GM23338 (cell line): ENCODE data around the gene IGFBP7. TPM values are rescaled to one million over a fixed set of nuclear protein-coding genes. Genes with fewer than 3 reads are reported as not detected.
"Not testable (repeated sequence)": the region's sequence is repeated elsewhere in the genome, so short reads cannot be mapped to it uniquely, and the experiment has no call there.

Experiments used
- ATAC-seq: fragments of 200-7000 bp; cut with Tn5 transposase; 3 replicates; pipeline ENCODE4 v1.9.1; 2020
- DNase-seq: peaks from one replicate; pipeline ENCODE4 v3.0.0-alpha.2; 2015; ENCODE audit warnings: low spot score
- H2AFZ ChIP-seq: fragments of 200-600 bp; sonication (generic); 2 replicates; pipeline ENCODE4 v1.8.0; 2016; ENCODE audit warnings: antibody characterized with exemption, mild to moderate bottlenecking, moderate library complexity
- H3F3A ChIP-seq: fragments of 200-600 bp; sonication (generic); replicated peaks from 2 replicates; pipeline ENCODE4 v1.8.0; 2017; ENCODE audit warnings: antibody characterized with exemption, mixed run types, low read depth
- H3K27ac ChIP-seq: fragments of 200-600 bp; sonication (generic); 2 replicates; pipeline ENCODE4 v1.6.1; 2016; ENCODE audit warnings: low read depth
- H3K27me3 ChIP-seq: fragments of 200-600 bp; sonication (generic); 2 replicates; pipeline ENCODE4 v1.8.0; 2016; ENCODE audit warnings: mild to moderate bottlenecking, mixed run types, moderate library complexity; ENCODE audit not compliant: insufficient read depth
- H3K36me3 ChIP-seq: fragments of 200-600 bp; sonication (generic); 2 replicates; pipeline ENCODE4 v1.8.0; 2016; ENCODE audit warnings: mild to moderate bottlenecking; ENCODE audit not compliant: insufficient read depth
- H3K4me1 ChIP-seq: fragments of 200-600 bp; sonication (generic); 2 replicates; pipeline ENCODE4 v1.8.0; 2016; ENCODE audit warnings: mild to moderate bottlenecking, moderate library complexity; ENCODE audit not compliant: insufficient read depth
- H3K4me2 ChIP-seq: fragments of 200-600 bp; sonication (generic); 2 replicates; pipeline ENCODE4 v1.7.1; 2017; ENCODE audit warnings: mixed run types
- H3K4me3 ChIP-seq: fragments of 200-600 bp; sonication (generic); 2 replicates; pipeline ENCODE4 v1.6.1; 2016; ENCODE audit warnings: mixed run types
- H3K79me2 ChIP-seq: fragments of 200-600 bp; sonication (generic); replicated peaks from 2 replicates; pipeline ENCODE4 v1.8.0; 2017; ENCODE audit warnings: mild to moderate bottlenecking; ENCODE audit not compliant: insufficient read depth
- H3K9me2 ChIP-seq: fragments of 200-600 bp; sonication (generic); 2 replicates; pipeline ENCODE4 v1.8.0; 2017; ENCODE audit not compliant: insufficient read depth
- H4K20me1 ChIP-seq: fragments of 200-600 bp; sonication (generic); replicated peaks from 2 replicates; pipeline ENCODE4 v1.8.0; 2017; ENCODE audit warnings: mild to moderate bottlenecking; ENCODE audit not compliant: insufficient read depth
- H3K27ac Mint-ChIP-seq: 2 replicates; pipeline ENCODE4 v1.8.0; 2020; ENCODE audit warnings: inconsistent platforms, mild to moderate bottlenecking, moderate library complexity, mixed read lengths
- H3K27me3 Mint-ChIP-seq: 3 replicates; pipeline ENCODE4 v1.8.0; 2022; ENCODE audit warnings: low read depth, mild to moderate bottlenecking, moderate library complexity, mixed read lengths, inconsistent platforms; ENCODE audit not compliant: insufficient read depth, poor library complexity
- H3K36me3 Mint-ChIP-seq: 3 replicates; pipeline ENCODE4 v1.8.0; 2021; ENCODE audit warnings: low read depth, mild to moderate bottlenecking, inconsistent platforms, moderate library complexity, mixed read lengths
- H3K4me1 Mint-ChIP-seq: 3 replicates; pipeline ENCODE4 v1.8.0; 2020; ENCODE audit warnings: mild to moderate bottlenecking, inconsistent platforms, mixed read lengths
- H3K4me3 Mint-ChIP-seq: 3 replicates; pipeline ENCODE4 v1.8.0; 2021; ENCODE audit warnings: moderate library complexity, mild to moderate bottlenecking, inconsistent platforms, mixed read lengths
- H3K9me3 Mint-ChIP-seq: 3 replicates; pipeline ENCODE4 v1.8.0; 2020; ENCODE audit warnings: moderate library complexity, mild to moderate bottlenecking, inconsistent platforms, mixed read lengths
- CREB1 ChIP-seq: fragments of 250-450 bp; sonication (Bioruptor Pico); IDR thresholded peaks from 2 replicates; pipeline ENCODE4 v1.5.0; 2020; ENCODE audit warnings: low read depth, mild to moderate bottlenecking, moderate library complexity
- EZH2phosphoT487 ChIP-seq: fragments of 200-600 bp; sonication (generic); IDR thresholded peaks from one replicate; pipeline ENCODE4 v1.8.1; 2018; ENCODE audit warnings: antibody characterized with exemption; ENCODE audit not compliant: unreplicated experiment
- JUNB ChIP-seq: IDR thresholded peaks from one replicate; pipeline ENCODE4 v1.6.1; 2016; ENCODE audit warnings: antibody characterized with exemption; ENCODE audit not compliant: unreplicated experiment
- NANOG ChIP-seq: IDR thresholded peaks from 2 replicates; pipeline ENCODE4 v1.6.1; 2016; ENCODE audit warnings: antibody characterized with exemption, borderline replicate concordance
- ZNF114 ChIP-seq: fragments of 250-450 bp; sonication (Bioruptor Pico); IDR thresholded peaks from 2 replicates; pipeline ENCODE4 v1.5.0; 2020; ENCODE audit warnings: mild to moderate bottlenecking, moderate library complexity
- polyA plus RNA-seq: library from polyadenylated mRNA; unstranded; fragments of >200 nt; fragmentation: Nextera tagmentation; extraction: Ambion mirVana; gene quantifications from 2 replicates; pipeline ENCODE4 v1.2.1, GENCODE V29; 2016
- total RNA-seq: library from RNA; depleted of rRNA; stranded (reverse); fragments of >200 nt; shearing (Covaris generic); gene quantifications from 2 replicates; pipeline ENCODE4 v1.2.3, GENCODE V29; 2014
- TF ChIP-seq, protein P1 (sequence below): IDR thresholded peaks from one replicate; pipeline ENCODE4 v1.6.1; 2018; ENCODE audit warnings: antibody characterized with exemption; ENCODE audit not compliant: unreplicated experiment
- TF ChIP-seq, protein P2 (sequence below), 2 experiments: fragments of 200-600 bp in 1 of 2; sonication (generic) in 1 of 2; conservative IDR thresholded peaks; 2 replicates each; pipeline versions ENCODE4 v1.5.1 to v1.6.1; 2016 to 2017; ENCODE audit warnings: antibody characterized with exemption in 2 of 2, low read depth in 2 of 2, mild to moderate bottlenecking in 2 of 2, moderate library complexity in 1 of 2
- TF ChIP-seq, protein P3 (sequence below): fragments of 250-450 bp; sonication (Bioruptor Pico); IDR thresholded peaks from 2 replicates; pipeline ENCODE4 v1.5.0; 2020; ENCODE audit warnings: mild to moderate bottlenecking, moderate library complexity

Gene IGFBP7
- total and polyA plus RNA-seq, 2 experiments from 2014 or later, result 0.49 to 7.9 TPM

DNA sequence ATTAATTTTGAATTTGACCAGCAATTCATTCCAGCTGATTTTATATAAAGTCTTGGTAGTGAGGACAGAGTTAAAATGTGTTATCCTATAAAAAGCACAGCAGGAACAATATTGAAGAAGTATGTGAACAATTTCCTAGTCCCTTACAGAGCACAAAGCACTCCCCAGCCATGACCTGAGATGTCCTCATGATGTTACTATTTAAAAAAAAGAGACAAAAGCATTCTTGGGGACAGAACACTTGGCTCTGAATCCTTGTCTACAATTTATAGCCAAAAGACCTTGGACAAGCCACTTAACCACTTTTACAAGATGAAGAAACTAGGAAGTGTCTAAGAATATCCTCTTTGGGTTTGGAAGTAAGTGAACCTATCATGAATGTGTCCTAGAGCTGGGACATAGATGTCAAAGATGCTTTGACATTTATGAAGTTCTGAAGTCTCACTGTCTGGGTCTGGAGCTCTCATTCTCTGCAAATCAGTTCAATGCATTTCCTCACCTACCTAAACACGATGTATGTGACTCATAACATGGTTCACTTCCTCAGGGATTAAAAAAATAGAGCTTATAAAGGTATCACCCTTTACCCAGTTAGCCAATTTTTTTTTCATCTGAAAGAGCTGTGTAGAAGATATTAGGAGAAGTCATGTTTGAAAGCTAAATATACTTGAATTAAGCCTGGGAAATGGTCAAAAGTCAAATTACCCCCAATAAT is 61.4 kb downstream of the IGFBP7 start (continued):
- TF ChIP-seq, protein P1, sequence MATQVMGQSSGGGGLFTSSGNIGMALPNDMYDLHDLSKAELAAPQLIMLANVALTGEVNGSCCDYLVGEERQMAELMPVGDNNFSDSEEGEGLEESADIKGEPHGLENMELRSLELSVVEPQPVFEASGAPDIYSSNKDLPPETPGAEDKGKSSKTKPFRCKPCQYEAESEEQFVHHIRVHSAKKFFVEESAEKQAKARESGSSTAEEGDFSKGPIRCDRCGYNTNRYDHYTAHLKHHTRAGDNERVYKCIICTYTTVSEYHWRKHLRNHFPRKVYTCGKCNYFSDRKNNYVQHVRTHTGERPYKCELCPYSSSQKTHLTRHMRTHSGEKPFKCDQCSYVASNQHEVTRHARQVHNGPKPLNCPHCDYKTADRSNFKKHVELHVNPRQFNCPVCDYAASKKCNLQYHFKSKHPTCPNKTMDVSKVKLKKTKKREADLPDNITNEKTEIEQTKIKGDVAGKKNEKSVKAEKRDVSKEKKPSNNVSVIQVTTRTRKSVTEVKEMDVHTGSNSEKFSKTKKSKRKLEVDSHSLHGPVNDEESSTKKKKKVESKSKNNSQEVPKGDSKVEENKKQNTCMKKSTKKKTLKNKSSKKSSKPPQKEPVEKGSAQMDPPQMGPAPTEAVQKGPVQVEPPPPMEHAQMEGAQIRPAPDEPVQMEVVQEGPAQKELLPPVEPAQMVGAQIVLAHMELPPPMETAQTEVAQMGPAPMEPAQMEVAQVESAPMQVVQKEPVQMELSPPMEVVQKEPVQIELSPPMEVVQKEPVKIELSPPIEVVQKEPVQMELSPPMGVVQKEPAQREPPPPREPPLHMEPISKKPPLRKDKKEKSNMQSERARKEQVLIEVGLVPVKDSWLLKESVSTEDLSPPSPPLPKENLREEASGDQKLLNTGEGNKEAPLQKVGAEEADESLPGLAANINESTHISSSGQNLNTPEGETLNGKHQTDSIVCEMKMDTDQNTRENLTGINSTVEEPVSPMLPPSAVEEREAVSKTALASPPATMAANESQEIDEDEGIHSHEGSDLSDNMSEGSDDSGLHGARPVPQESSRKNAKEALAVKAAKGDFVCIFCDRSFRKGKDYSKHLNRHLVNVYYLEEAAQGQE, result no peak
- TF ChIP-seq JUNB, result no peak
- TF ChIP-seq CREB1 (CRISPR knock-in tag), result no peak
- TF ChIP-seq, protein P2, sequence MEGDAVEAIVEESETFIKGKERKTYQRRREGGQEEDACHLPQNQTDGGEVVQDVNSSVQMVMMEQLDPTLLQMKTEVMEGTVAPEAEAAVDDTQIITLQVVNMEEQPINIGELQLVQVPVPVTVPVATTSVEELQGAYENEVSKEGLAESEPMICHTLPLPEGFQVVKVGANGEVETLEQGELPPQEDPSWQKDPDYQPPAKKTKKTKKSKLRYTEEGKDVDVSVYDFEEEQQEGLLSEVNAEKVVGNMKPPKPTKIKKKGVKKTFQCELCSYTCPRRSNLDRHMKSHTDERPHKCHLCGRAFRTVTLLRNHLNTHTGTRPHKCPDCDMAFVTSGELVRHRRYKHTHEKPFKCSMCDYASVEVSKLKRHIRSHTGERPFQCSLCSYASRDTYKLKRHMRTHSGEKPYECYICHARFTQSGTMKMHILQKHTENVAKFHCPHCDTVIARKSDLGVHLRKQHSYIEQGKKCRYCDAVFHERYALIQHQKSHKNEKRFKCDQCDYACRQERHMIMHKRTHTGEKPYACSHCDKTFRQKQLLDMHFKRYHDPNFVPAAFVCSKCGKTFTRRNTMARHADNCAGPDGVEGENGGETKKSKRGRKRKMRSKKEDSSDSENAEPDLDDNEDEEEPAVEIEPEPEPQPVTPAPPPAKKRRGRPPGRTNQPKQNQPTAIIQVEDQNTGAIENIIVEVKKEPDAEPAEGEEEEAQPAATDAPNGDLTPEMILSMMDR (conservative IDR thresholded peaks at IDR 0.05; ENCODE audit: low read depth in 2 of 2), result no peak
- TF ChIP-seq ZNF114 (CRISPR knock-in tag), result no peak
- no peak for TF ChIP-seq NANOG
- no peak for TF ChIP-seq EZH2phosphoT487

DNA sequence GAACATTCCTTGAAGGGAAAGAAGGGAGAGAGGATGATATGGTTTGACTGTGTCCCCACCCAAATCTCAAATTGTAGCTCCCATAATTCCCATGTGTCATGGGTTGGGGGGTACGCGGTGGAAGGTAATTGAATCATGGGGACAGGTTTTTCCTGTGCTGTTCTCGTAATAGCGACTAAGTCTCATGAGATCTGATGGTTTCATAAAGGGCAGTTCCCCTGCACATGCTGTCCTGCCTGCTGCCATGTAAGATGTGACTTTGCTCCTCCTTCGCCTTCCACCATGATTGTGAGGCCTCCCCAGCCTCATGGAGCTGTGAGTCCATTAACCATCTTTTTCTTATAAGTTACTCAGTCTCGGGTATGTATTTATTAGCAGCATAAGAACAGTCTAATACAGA is 63.1 kb downstream of the IGFBP7 start:
- not testable (repeated sequence) for H3K27ac Mint-ChIP-seq, H3K4me3 Mint-ChIP-seq, H3K27me3 Mint-ChIP-seq, H3K9me2 ChIP-seq, ATAC-seq, H3K79me2 ChIP-seq, H3K36me3 ChIP-seq, H3K4me1 ChIP-seq, H2AFZ ChIP-seq, H3K4me3 ChIP-seq, H3F3A ChIP-seq, DNase-seq, H3K27me3 ChIP-seq, H3K27ac ChIP-seq, H4K20me1 ChIP-seq, H3K9me3 Mint-ChIP-seq, H3K4me2 ChIP-seq, H3K36me3 Mint-ChIP-seq, H3K4me1 Mint-ChIP-seq

DNA sequence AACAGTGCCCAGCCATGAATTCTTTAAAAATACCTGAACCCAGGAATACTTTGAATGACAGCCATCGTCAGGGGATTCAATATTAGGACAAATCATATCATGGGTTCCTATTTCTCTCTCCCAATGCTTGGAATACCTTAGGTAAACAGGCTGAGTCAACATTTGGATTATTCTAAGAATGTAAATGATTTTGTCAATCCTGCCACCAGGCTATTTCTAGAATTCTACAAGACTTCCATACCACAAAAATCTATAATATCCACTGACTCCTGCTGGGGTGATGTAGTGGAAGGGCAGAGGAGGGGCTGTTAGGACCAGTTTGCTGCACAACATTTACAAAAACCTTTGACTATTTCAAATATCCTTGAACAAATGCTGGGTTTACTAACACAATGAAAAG is 65.2 kb downstream of the IGFBP7 start:
- ATAC-seq (no peak), DNase-seq (no peak)
- no peak overlapping the region for H3K27ac ChIP-seq
- TF ChIP-seq EZH2phosphoT487, result no peak
- TF ChIP-seq, protein P3, sequence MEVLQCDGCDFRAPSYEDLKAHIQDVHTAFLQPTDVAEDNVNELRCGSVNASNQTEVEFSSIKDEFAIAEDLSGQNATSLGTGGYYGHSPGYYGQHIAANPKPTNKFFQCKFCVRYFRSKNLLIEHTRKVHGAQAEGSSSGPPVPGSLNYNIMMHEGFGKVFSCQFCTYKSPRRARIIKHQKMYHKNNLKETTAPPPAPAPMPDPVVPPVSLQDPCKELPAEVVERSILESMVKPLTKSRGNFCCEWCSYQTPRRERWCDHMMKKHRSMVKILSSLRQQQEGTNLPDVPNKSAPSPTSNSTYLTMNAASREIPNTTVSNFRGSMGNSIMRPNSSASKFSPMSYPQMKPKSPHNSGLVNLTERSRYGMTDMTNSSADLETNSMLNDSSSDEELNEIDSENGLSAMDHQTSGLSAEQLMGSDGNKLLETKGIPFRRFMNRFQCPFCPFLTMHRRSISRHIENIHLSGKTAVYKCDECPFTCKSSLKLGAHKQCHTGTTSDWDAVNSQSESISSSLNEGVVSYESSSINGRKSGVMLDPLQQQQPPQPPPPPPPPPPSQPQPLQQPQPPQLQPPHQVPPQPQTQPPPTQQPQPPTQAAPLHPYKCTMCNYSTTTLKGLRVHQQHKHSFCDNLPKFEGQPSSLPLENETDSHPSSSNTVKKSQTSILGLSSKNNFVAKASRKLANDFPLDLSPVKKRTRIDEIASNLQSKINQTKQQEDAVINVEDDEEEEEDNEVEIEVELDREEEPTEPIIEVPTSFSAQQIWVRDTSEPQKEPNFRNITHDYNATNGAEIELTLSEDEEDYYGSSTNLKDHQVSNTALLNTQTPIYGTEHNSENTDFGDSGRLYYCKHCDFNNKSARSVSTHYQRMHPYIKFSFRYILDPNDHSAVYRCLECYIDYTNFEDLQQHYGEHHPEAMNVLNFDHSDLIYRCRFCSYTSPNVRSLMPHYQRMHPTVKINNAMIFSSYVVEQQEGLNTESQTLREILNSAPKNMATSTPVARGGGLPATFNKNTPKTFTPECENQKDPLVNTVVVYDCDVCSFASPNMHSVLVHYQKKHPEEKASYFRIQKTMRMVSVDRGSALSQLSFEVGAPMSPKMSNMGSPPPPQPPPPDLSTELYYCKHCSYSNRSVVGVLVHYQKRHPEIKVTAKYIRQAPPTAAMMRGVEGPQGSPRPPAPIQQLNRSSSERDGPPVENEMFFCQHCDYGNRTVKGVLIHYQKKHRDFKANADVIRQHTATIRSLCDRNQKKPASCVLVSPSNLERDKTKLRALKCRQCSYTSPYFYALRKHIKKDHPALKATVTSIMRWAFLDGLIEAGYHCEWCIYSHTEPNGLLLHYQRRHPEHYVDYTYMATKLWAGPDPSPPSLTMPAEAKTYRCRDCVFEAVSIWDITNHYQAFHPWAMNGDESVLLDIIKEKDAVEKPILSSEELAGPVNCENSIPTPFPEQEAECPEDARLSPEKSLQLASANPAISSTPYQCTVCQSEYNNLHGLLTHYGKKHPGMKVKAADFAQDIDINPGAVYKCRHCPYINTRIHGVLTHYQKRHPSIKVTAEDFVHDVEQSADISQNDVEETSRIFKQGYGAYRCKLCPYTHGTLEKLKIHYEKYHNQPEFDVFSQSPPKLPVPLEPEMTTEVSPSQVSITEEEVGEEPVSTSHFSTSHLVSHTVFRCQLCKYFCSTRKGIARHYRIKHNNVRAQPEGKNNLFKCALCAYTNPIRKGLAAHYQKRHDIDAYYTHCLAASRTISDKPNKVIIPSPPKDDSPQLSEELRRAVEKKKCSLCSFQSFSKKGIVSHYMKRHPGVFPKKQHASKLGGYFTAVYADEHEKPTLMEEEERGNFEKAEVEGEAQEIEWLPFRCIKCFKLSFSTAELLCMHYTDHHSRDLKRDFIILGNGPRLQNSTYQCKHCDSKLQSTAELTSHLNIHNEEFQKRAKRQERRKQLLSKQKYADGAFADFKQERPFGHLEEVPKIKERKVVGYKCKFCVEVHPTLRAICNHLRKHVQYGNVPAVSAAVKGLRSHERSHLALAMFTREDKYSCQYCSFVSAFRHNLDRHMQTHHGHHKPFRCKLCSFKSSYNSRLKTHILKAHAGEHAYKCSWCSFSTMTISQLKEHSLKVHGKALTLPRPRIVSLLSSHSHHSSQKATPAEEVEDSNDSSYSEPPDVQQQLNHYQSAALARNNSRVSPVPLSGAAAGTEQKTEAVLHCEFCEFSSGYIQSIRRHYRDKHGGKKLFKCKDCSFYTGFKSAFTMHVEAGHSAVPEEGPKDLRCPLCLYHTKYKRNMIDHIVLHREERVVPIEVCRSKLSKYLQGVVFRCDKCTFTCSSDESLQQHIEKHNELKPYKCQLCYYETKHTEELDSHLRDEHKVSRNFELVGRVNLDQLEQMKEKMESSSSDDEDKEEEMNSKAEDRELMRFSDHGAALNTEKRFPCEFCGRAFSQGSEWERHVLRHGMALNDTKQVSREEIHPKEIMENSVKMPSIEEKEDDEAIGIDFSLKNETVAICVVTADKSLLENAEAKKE (CRISPR knock-in tag), result no peak

More for the DNA sequence above, 65.2 kb downstream of the IGFBP7 start:
- Histone ChIP-seq H3K9me2 (0 out of 2 replicates have a peak, but pooled peaks cover 3% of the 10 kb centered on the region), H3K36me3 (no peaks in the 10 kb centered on the region), H3K27me3 (no peaks in the 10 kb centered on the region), H3K4me3 (no peak overlapping the region), H4K20me1 (no peaks in the 10 kb centered on the region), H3K4me2 (no peak overlapping the region), H3K79me2 (no peaks in the 10 kb centered on the region), H2AFZ (no peak overlapping the region), H3K4me1 (no peaks in the 10 kb centered on the region), H3F3A (no peaks in the 10 kb centered on the region)
- H3K4me1 Mint-ChIP-seq, result peaks cover 2% of the 10 kb centered on the region; the same call in 1 of the 3 replicates
- peaks cover 7% of the 10 kb centered on the region; the same call in 2 of the 3 replicates for H3K9me3 Mint-ChIP-seq
- no peak overlapping the region for H3K27ac Mint-ChIP-seq
- no peaks in the 10 kb centered on the region for H3K36me3 Mint-ChIP-seq
- H3K27me3 Mint-ChIP-seq, result peaks cover 3% of the 10 kb centered on the region
- H3K4me3 Mint-ChIP-seq, result no peak overlapping the region
